NCI-H187 treated with DMSO at 0.1 percent for 48 hours (cell line): ENCODE results near the gene OR52E8.

Source experiments
- DNase-seq: peaks from one replicate; lab custom pipeline; 2025; lab: John Stamatoyannopoulos, UW

The OR52E8 gene

DNA sequence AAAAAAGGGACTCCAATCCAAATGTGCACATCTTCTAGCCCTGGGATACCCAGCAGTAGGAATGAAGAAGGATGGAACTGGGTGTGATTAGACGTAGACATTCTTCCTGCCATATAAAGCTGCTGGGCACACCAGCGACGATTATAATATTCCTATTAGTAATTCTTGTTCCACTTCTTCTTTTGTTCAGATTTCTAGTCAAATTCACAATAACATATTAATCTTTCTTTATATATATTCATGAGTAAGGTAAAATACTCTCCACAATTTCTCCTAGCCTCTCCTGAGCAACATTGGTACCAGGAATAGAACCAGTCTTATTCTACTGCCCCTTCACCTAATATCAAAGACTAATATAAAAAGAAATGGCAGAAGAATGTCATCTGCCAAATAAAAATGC, at the start of gene OR52E8:
OR52E8 (minus strand) TSS at position 101 of the 400 bp plus-strand sequence; CDS start at position 101, 0 bp downstream.
- no peak for DNase-seq

DNA sequence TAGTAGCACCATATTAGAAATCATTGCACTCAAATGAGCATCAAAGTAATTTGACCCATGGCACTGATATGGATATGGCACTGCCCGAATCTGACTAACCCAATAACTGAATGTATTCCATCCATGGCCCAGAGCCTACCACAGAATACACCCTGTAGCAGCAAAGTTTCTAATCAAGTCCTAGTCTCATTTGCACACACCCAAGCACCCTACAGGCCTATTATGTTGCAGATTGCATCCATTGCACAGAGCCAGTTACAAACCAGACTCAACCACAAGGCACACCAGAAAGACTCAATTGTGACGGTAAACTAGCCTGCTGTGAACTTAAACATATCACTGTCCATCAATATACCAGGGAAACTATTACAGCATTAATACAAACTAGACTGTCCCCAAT, 42.0 kb upstream of the OR52E8 start:
- DNase-seq = no peak

DNA sequence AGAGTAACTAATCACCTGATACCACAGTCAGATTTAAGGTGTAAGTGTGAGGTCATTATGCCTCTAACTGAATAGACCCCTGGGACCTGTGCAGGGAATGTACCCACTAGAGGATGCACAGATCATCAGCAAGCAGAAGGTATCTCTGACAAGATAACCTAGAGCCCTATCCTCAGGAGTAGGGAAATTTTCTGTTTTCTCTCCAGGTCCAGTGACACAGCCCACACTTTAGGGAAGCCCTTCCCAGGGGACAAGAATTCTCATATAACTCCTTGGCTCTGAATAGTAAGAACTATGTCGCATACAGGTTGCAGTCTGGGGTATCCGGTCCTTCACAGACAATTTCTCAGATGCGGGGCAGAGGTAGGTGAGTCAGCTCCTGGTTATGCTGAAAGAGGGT, 35.4 kb upstream of the OR52E8 start, which contains the start of gene OR52E5:
OR52E5 (plus strand) TSS at position 301 of the 400 bp plus-strand sequence. CDS start 7,569 bp downstream, outside the sequence.
- no peak for DNase-seq

DNA sequence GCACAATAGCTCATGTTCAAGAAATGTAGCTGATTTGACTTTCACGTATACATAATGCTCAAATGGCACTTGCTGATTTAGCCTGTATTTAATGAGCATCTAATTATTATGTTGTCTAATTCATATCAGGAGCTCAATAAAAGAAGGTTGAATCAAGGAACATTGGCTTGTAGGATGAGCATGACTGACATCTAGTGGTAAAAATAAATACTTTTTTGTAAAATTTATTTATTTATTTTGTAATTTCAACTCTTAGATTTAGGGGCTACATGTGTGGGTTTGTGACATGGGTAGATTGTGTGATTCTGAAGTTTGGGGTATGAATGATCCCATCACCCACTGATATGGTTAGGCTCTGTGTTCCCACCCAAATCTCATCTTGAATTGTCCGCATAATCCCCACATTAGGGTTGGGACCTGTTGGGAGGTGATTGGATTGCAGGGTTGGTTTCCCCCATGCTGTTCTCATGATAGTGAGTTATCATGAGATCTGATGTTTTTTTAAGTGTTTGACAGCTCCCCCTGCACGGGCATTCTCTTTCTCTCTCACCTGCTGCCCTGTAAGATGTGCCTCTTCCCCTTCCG, 33.8 kb upstream of the OR52E8 start:
- no peak for DNase-seq

DNA sequence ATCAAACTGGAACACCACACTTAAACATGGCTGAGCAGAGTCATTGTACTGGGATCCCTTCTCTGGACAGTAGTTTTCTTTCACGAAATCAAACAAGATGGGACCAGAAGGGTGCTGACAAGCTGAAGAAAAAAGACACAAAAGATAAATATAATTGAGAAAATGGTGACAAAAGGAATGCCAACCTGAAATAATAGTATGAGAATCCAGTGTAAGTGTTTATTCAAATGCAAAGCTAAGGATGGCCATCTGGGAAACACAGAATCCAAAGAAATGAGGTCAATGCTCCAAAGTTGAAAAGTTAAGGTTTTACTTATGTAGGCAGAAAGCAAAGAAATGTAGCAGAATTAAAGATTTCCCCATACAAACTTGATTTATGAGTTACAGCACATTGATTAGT, 30.2 kb upstream of the OR52E8 start:
- no peak for DNase-seq

DNA sequence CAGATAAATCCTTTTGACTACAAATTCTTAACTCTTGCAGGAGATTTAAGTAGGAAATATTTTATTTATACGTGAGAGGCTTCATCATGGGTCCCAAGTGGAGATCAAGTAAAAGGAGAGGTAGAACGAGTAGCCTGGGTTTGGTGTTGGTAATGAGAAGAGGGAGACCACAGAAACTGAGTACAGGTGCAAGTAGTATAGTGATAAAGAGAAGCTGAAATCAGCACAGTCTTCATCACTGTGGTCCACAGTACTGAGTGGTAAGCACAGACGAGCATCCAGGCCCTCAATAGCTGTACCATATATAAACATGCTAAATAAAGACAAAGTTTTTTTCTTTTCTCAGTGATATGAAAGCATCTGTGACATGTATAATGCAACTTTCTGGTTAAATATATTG, 29.7 kb upstream of the OR52E8 start:
- DNase-seq = no peak

DNA sequence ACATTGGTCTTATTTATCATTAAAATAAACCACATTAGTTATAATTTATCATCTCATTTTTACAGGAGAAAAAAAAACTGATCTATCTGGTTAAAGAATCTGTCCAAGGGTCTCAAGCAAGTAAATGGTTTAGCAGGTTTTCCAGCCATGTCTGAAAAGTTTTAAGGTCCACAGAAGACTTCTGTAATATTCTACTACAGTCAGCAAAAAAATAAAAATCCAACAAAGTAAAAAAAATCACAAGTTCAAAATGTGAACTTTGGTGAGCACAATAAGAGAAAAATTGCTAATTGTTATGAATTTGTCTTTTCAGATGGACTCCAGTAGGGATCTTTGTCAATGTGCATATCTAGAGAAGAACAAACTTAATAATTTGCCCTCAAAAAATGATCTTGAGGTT, 24.3 kb upstream of the OR52E8 start:
- DNase-seq = no peak

DNA sequence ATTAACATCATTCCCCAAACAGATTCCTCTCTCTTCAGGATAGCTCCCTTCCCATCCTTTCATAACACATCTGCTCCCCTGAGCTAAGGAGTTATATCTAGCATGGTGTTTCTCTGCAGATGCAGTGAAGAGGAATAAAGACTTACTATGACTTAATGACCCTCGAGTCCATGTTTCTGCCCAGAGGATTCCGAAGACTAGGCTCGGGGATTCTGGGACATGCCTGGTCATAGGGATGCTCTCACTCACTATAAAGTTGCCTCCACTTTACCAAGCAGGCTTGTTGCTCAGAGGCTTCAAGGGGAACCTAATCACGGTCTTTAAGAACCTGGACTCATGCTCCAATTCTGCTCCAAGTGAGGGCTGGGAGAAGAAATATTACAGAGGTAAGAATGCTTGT, 22.8 kb upstream of the OR52E8 start, which contains the start of gene OR52E4:
OR52E4 (plus strand) TSS at position 301 of the 400 bp plus-strand sequence. CDS start 3,664 bp downstream, outside the sequence.
- no peak for DNase-seq

DNA sequence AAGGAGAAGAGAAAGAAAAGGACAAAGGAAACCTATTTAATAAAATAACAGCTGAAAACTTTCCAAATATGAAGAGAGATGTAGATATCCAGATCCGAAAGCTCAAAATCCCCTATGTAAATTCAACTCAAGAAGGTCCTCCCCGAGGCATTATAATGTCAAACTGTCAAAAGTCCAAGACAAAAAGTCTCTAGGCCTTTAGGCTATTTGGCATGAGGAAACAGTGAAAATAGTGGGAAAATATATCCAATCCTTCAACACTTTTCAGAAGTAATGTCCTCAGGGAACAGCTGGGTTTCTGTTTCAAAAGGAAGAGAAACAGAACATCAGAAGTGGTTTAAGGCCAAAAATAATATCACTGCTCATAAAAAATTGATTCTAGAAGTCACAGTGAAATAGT, 21.1 kb upstream of the OR52E8 start:
- no peak for DNase-seq

DNA sequence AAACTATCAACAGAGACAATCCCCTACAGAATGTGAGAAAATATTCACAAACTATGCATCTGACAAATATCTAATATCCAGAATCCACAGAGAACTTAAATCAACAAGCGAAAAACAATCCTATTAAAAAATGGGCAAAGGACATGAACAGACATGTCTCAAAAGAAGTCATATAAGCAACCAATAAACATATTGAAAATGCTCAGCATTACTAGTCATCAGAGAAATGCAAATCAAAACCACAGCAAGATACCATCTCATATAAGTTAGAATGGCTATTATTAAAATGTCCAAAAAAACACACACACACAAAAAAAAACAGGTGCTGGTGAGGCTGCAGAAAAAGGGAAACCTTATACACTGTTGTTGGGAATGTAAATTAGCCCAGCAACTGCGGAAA, 8.3 kb upstream of the OR52E8 start:
- no peak for DNase-seq

DNA sequence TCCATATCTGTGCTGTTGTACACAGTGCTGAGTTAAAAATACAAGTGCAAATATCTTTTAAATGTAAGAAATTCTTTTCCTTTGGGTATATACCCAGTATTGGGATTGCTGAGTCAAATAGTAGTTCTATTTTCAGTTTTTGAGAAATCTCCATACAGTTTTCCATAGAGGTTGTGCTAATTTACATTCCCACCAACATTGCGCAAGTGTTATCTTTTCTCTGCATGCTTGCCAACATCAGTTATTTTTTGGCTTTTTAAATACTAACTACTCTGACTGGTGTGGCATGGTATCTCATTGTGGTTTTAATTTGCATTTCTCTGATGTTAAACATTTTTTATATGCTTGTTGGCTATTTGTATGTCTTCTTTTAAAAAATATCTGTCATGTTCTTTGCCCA, 6.5 kb downstream of the OR52E8 start:
- DNase-seq = no peak

DNA sequence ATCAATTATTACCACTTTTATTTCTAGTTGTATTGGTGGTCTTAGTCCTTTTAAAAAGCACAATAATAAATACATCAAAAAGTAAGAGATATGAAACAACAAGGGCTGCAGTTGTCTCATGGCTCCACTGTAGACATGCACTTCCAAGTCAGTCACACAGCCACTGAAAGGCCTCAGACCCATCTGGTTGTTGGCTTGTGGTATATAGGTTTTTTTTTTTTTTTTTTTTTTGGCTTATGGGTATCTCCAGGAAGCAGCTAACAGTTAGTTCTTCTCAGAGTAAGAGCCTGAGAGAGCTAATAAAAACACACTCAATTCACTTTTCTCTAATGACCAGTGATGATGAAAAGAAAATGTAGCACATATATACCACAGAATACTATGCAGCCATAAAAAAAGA, 9.8 kb downstream of the OR52E8 start:
- no peak for DNase-seq

DNA sequence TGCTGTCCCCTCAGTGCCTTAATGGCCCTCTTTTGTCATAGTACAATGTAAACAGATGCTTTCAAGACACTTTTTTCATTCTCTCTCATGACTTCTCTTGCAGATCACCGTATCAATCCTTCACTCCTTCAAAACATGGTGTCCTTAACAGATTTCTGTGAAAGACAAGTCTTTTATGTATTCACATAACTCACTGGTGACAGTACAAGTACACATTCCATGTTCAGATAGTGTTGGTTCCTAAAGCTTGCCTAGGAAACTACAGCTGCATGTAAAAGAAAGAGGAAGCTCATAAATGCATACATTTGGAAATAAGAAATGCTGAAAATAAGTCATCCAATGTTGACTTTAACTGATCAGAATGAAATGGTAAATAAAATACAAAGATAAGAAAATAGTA, 10.8 kb downstream of the OR52E8 start:
- no peak for DNase-seq

DNA sequence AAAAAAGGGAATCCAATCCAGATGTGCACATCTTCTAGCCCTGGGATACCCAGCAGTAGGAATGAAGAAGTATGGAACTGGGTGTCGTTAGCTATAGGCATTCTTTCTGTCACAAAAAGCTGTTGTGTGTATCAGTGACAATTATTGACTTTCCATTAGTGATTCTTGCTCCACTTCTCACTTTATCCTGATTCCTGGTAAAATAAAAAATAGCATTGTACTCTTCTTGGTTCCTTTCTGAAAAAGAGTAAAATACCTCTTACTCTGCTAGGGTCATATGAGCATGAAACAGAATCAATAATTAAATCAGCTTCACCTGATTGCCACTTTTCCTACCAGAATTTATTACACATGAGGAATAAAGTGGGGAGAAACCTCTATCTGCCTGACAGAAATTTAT, 15.7 kb downstream of the OR52E8 start, which contains the start of gene OR52E6:
OR52E6 (minus strand) TSS at position 101 of the 400 bp plus-strand sequence; CDS start at position 101, 0 bp downstream.
- no peak for DNase-seq

DNA sequence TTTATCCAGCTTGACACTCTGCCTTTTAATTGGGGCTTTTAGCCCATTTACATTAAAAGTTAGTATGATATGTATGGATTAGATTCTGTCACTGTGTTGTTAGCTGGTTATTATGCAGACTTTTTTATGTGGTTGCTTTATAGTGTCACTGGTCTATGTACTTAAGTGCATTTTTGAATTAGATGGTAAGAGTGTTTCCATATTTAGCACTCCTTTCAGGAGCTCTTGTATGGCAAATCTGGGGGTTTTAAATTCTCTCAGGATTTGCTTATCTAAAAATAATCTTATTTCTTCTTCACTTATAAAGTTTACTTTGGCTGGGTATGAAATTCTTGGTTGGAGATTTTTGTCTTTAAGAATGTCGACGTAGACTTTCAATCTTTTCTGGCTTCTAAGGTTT, 19.8 kb downstream of the OR52E8 start:
- no peak for DNase-seq

DNA sequence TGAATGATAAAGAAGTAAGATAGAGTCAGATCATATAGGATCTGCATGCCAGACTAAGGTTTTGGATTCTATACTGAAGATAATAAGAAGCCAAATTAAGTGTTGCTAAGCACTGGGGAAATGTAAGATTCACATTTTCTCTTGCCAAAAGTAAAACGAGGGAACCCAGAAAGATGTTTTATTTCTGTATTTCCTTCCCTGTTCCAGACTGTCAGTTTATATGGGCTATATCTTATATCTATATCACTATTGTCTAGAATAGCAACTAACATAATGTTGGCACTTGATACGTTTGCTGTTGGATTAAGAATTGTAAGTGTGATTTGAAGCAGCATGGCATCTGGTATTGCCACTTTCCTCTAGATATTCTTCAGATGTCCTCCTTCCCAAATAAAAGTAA, 24.0 kb downstream of the OR52E8 start:
- DNase-seq = no peak

DNA sequence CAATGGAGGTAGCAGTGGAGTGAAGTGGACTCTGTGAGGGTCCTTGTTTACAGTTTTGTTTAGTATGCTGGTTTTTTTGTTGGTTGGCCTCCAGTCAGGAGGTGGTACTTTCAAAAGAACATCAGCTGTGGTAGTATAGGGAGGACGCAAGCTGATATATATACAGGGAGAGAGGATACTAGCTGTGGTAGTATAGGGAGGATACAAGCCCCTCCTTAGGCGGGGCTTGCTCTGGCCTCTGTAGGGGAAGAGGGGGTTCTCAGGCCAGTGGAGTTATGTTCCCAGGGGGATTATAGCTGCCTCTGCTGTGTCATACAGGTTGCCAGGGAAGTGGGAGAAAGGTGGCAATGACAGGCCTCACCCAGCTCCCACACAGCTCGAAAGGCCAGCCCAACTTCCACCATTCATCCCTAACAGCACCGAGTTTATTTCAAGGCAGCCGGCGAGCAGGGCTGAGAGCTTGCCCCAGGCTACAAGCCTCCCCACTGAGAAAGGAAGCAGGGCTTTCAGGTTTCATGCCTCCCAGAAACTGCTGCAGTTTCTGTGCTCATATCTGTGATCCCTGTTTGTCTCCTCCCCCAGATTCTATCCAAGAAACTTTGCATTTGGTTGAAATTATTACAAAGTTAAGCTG, 26.2 kb downstream of the OR52E8 start:
- DNase-seq = no peak

DNA sequence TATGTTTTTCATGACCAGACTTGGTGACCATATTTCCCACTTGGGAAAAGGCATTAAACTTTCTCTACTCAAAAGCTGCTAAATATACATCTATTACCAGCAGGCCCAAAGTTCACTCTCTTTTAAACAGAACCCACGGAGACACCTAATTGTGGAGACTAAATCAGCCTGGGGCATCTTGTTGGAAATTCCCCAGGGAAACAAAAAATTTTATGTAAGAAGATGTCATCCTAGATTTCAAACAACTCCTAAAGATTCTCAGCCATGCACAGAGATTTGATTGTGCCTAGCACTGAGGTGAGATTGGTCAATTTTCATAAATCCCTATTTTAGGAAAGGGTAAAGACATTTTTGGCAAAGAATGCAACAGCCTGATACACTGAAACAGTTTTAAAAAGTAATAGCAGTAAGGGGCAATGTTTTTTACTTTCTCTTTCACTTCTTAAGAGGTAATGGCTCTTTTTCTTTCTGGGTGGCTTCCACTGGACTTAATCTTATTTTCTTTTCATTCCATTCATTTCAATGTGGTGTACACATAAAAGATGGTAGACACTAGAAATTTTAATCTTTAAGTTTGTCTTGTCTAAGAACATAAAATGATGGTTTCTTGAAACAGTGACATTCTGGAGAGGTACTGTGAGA, 39.1 kb downstream of the OR52E8 start:
- DNase-seq = no peak

DNA sequence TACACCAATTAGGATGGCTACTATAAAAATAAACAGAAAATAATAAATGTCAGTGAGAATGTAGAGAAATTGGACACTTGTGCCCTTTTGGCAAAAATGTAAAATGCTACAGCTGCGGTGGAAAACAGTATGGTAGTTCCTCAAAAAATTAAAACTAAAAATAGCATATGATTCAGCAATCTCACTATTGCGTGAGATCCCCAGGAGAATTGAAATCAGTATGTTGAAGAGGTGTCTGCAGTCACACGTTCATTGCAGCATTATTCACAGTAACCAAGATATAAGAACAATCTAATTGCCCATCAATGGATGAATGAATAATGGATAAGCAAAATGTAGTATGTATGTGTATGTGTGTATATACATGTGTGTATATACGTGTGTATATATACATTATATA, 42.0 kb downstream of the OR52E8 start:
- DNase-seq = no peak

DNA sequence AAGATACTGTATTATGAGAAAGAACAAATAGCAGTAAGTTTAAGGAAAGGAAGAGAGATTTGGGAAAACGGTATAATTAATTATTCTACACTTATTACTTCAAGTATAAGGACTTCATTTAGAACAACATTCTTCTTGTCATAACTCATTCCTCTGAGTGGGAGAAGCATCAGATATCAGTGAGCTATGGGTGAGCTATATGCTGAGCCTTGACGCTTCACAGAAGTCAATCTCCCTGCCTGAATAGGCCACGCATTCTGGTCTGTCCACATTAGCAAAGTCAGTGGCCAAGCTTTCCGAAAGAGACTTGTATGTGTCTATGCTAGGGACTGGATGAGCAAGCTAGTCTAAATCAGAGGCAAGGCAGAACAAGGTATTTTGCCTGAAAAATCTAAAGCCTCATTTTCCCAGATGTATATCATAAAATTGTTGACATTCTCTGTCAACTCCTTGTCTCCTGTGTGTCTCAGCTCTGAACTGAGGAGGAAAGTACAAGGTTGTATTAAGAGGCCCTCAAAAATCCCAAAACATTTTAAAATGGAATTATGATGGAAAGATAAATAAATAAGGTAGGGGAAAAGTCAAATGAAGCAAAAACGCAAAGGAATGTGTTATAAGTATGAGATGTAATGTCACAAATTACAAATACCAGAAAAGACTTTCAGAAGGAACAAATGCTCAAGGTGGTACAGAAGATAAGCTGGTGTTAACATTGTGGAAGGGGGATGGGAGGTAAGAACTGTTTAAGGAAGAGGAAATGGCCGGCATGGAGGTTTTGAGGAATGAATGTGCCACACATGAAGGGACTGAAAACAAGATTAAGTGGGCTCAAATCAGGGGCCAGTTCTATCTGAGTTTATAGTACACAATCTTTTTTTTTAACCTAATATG, 47.3 kb downstream of the OR52E8 start:
- no peak for DNase-seq

DNA sequence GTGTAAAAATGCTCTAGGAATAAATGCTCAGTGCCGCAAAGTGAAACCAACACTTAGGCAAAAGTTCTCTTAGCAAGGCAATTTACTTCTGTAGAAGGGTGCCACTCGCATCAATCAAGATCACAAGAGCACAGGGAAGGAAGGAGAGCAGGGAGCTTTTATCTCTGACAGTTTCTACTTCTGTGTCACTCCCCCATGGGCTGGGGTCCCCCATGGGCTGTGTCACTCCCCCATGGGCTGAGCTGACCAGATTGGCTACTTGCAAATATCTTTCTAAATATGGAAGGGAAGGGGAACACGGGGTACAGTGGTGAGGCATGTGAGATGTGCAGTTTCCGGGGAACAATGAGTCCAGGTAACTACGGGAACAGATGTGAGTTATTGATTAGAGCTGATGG, 48.4 kb downstream of the OR52E8 start:
- no peak for DNase-seq

DNA sequence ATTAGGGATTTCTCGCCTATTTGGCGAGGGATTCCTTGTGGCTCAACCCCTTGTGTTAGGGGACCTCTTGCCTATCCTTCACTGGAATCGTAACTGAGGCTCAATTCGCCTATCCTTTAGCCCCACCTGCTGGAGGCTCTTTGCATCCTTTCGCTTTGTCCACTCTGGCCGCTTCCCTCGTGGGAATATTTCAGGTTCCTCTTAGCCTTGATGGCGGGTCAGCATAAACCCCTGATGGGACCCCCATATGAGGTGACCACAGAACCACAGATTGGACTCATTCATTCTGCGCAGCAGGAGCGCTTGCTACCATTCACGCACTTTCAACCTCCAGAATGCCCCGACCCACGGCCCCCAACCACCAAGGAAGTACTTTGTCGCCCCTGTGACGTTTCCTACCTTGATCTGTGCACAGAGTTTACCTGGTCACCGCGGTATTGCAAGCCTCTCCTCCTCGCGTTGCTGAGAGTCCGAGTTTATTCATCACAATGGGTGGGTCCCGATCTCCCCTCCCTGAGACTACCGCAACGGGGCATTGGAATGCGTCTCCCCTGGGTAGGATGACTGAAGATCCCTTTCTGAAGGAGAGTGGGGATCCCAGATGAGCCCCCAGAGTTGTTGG, 48.9 kb downstream of the OR52E8 start, which contains the start of gene OR52N2:
OR52N2 (plus strand) TSS at position 425 of the 622 bp plus-strand sequence. CDS start 11,412 bp downstream, outside the sequence.
- DNase-seq = no peak
